ENCODE measurements around the gene PMFBP1. TPM values are rescaled to one million over a fixed set of nuclear protein-coding genes. Genes with fewer than 3 reads are reported as not detected.

The PMFBP1 gene, protein sequence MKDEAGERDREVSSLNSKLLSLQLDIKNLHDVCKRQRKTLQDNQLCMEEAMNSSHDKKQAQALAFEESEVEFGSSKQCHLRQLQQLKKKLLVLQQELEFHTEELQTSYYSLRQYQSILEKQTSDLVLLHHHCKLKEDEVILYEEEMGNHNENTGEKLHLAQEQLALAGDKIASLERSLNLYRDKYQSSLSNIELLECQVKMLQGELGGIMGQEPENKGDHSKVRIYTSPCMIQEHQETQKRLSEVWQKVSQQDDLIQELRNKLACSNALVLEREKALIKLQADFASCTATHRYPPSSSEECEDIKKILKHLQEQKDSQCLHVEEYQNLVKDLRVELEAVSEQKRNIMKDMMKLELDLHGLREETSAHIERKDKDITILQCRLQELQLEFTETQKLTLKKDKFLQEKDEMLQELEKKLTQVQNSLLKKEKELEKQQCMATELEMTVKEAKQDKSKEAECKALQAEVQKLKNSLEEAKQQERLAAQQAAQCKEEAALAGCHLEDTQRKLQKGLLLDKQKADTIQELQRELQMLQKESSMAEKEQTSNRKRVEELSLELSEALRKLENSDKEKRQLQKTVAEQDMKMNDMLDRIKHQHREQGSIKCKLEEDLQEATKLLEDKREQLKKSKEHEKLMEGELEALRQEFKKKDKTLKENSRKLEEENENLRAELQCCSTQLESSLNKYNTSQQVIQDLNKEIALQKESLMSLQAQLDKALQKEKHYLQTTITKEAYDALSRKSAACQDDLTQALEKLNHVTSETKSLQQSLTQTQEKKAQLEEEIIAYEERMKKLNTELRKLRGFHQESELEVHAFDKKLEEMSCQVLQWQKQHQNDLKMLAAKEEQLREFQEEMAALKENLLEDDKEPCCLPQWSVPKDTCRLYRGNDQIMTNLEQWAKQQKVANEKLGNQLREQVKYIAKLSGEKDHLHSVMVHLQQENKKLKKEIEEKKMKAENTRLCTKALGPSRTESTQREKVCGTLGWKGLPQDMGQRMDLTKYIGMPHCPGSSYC
- not detected in 2 replicates for total RNA-seq (2014; rRNA removed; shearing (Covaris generic))

- DNase-seq (ENCODE audit: low spot score): peak; percentile 34
Measured at GRCh38 chr16:72172105-72173034, at the start of gene PMFBP1. TSS of gene PMFBP1 (minus strand) at chr16:72172155. CDS start at chr16:72171208, 947 bp downstream.

DNA sequence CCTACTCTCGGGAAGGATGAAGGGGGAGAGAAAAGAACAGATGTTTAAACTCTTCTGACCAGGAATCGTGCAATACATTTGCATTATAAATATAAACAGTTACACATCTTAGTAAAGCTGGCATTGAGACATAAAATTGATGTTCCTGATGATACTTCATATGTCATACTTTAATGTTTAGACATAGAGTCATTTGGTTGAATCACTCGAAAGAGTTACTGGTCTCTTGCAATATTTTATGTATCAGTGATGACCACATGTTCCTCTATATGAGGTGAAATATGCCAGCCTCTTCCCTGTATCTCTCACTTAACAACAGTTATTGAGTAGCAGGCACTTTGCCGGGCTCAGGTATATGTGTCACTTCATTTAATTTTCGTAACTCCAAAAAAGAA is 49.7 kb upstream of the PMFBP1 start:
- DNase-seq (ENCODE audit: low spot score): no peak

- DNase-seq (ENCODE audit: low spot score): no peak
Measured at GRCh38 chr16:72220875-72221629, 49.1 kb upstream of the PMFBP1 start.

GRCh38 chr16:72219282-72219681 is 47.3 kb upstream of the PMFBP1 start:
- no peak for DNase-seq (ENCODE audit: low spot score)

- no peak for DNase-seq (ENCODE audit: low spot score)
Measured at GRCh38 chr16:72216767-72217166, 44.8 kb upstream of the PMFBP1 start.

DNA sequence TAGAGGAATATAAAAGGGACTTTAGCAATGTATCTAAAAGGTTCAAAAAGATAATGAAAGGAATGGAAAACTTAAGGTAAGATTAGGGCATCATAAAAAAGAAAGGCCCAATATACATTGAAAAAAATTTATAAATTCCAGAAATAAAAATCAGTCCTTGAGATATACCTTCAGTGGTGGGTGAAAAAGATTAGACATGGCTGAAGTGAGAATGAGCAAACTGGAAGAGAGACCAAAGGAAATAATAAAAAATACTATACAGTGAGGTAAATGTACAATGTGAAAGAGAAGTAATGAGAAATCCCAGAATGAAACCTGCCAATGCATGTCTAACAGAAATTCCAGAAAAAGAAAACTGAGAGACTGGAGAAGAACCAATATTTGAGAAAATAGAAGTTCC is 42.9 kb upstream of the PMFBP1 start:
- no peak for DNase-seq (ENCODE audit: low spot score)

GRCh38 chr16:72211110-72211509 is 39.2 kb upstream of the PMFBP1 start:
- DNase-seq (ENCODE audit: low spot score): no peak

DNA sequence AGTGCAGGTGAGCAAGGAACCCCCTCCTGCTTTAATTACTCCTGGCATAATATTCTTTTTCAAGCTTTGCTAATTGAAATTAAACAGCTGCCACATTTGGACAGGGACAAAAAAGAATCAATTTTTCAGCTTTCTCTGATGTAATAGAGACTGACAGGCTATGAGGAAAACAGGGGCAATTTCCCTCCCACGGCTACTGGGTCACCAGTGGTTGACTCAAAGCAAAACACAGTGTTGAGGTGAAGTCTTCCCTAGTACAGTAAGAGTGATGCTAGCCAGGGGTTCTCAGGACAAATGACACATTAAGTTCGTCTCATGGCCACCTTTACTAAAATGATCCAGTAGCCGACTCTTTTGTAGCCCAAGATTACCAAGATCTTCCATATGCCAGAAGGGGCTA is 38.6 kb upstream of the PMFBP1 start:
- no peak for DNase-seq (ENCODE audit: low spot score)

GRCh38 chr16:72210072-72210471 is 38.1 kb upstream of the PMFBP1 start:
- no peak for DNase-seq (ENCODE audit: low spot score)

DNA sequence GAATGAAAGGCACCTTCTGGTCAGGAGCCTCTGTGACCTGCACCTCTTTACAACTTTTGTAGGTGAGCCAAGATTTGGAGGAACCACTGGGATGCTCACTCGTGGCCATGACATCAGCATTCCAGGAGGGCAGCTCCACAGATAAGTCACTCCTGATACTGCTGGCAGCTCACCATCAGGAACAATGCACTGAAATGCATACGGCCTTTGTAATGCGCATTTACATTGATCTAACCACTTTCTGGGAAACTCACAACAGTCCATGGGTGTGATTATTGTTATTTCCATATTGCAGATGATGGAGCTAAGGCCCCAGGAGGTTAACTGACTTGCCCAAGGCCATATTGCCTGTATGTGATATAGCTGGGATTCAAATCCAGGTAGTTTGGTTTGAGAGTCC is 34.3 kb upstream of the PMFBP1 start:
- DNase-seq (ENCODE audit: low spot score): no peak

- no peak for DNase-seq (ENCODE audit: low spot score)
Measured at GRCh38 chr16:72203401-72203800, 31.4 kb upstream of the PMFBP1 start.

DNA sequence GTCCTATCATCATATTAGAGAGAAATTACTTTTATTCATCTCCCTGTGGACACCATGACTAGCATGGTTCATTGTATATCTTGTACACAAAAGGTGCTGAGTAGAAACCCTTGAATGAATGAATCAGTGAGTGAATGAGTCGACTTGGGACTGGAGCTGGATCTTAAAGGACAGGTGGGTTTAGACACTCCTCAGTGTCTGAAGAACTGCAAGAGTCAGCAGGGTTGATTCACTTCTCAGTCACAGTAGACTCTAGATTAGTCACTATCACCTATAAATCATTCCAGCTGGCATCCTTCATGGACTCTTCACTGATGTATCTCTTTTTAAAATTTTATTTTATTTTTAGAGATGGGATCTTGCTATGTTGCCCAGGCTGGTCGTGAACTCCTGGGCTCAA is 30.1 kb upstream of the PMFBP1 start:
- no peak for DNase-seq (ENCODE audit: low spot score)

DNA sequence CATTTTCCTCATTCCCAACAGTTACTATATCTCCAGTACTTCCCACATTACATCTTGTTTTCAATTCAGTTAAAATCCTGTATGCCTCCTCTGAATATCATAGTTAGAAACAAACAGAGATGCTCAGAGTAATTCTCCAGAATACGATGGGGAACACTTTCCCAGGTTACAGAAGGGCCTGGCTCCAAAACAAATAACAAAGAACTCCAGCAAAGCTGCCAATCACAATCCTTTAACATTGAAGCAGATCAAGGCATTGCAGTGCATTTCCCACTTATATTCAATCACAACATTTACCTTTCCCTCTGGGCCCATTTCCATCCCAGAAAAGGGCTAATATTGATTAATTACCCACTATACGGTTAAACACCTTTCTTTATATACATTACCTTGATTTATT is 29.4 kb upstream of the PMFBP1 start:
- DNase-seq (ENCODE audit: low spot score): no peak

DNA sequence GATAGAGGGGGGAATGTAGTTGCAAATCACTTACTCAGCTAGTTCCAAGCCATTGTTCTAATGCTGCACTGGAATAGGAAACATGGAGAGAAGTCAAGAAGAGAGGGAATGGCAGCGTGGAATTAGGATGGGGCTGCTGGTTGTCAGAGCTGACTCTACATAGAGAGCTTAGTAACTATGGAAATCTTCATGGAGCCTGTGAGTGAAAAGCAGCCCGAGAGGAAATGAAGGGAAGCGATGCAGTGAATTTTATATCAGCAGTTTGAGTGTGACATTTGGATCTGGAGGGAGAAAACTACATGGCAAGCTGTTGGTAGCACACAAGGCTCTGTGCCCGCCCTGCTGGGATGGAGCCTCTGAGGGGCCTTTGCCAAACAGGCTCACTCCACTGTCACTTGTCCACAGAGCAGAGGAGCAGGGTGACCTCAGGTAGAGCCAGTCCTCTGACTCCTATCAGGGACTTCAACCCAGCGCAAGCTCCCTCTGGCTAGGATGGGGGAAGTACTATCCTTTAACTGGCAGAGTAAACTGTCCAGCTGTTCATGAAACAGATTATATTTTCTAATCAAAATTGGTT is 27.9 kb upstream of the PMFBP1 start:
- no peak for DNase-seq (ENCODE audit: low spot score)

- DNase-seq (ENCODE audit: low spot score): no peak
Measured at GRCh38 chr16:72198771-72199201, 26.8 kb upstream of the PMFBP1 start.

GRCh38 chr16:72198021-72198711 is 26.2 kb upstream of the PMFBP1 start:
- peak; percentile 10 for DNase-seq (ENCODE audit: low spot score)

- no peak for DNase-seq (ENCODE audit: low spot score)
Measured at GRCh38 chr16:72197545-72197944, 25.6 kb upstream of the PMFBP1 start.

- no peak for DNase-seq (ENCODE audit: low spot score)
Measured at GRCh38 chr16:72195609-72196008, 23.7 kb upstream of the PMFBP1 start.

- no peak for DNase-seq (ENCODE audit: low spot score)
Measured at GRCh38 chr16:72191551-72191950, 19.6 kb upstream of the PMFBP1 start.

All from H4 (cell line).